ENCODE results near the gene CACNA1F. TPM values are rescaled to one million over a fixed set of nuclear protein-coding genes. Genes with fewer than 3 reads are reported as not detected.
A peak's percentile ranks its signal among the peaks of the same experiment; 100 is the strongest.

Gene CACNA1F
- total RNA-seq, 1 donor from 2014 or later = 0.25 TPM

DNA sequence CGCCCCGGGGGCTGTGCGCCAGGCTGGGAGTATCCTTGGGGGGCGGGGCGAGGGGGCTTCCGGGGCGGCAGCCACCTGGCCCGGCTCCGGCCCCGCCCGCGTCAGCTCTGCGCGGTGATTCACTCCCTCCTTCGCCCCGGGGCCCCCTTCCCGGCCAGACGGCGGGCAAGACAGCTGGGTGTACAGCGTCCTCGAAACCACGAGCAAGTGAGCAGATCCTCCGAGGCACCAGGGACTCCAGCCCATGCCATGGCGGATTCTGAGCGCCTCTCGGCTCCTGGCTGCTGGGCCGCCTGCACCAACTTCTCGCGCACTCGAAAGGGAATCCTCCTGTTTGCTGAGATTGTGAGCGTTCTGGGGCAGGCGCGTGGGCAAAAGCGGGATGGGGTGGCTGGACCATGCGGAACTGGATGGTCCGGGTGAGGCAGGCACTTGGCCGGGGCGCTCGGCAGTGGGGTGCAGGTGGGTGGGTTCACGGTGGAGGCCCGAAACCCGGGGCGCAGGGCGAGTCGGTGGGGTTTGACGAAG lies 61.3 kb downstream of the CACNA1F start, which contains the start of gene PLP2:
PLP2 (plus strand) TSS at position 147 of the 528 bp plus-strand sequence; CDS start at position 250, 103 bp downstream.
- H3K4me3 ChIP-seq = peak within 1 kb of the TSS; percentile 63 to 73
- H3K4me1 ChIP-seq = peaks cover 12% of the 10 kb centered on the region
- no peaks in the 10 kb centered on the region for H3K9me3 ChIP-seq
- peak within 1 kb of the TSS; percentile 90 for H3K27ac ChIP-seq
- H3K27me3 ChIP-seq = no peaks in the 10 kb centered on the region
- TF ChIP-seq CTCF (IDR thresholded peaks at IDR 0.05) (no peak), POLR2A (IDR thresholded peaks at IDR 0.05) (peak in 1 of 2 donors; percentile 31), POLR2AphosphoS5 (IDR thresholded peaks at IDR 0.05; ENCODE audit: insufficient read depth in 1 of 2, low read depth in 1 of 2) (peak in 1 of 2 donors; percentile 85)
- H3K36me3 ChIP-seq = no peaks in the 10 kb centered on the region
- DNase-seq (ENCODE audit: extremely low spot score in 2 of 2) = no peak
- intact Hi-C loops (cut with DNase I) = loop anchor here (10.0 kb wide), 1 partner anchor 97 kb away; the partner anchor contains the start of genes PRAF2 and WDR45

- Histone ChIP-seq H3K27me3 (no peaks in the 10 kb centered on the region), H3K27ac (peak overlapping the region; percentile 97), H3K36me3 (no peaks in the 10 kb centered on the region), H3K4me3 (peak overlapping the region; percentile 7 to 37), H3K4me1 (peaks cover under 1% of the 10 kb centered on the region), H3K9me3 (no peaks in the 10 kb centered on the region)
- intact Hi-C loops (cut with DNase I) = no loop called here
- no peak for TF ChIP-seq CTCF (IDR thresholded peaks at IDR 0.05)
- DNase-seq (ENCODE audit: extremely low spot score in 2 of 2) = no peak
Measured at GRCh38 chrX:49167740-49168108, 65.4 kb downstream of the CACNA1F start.

DNA sequence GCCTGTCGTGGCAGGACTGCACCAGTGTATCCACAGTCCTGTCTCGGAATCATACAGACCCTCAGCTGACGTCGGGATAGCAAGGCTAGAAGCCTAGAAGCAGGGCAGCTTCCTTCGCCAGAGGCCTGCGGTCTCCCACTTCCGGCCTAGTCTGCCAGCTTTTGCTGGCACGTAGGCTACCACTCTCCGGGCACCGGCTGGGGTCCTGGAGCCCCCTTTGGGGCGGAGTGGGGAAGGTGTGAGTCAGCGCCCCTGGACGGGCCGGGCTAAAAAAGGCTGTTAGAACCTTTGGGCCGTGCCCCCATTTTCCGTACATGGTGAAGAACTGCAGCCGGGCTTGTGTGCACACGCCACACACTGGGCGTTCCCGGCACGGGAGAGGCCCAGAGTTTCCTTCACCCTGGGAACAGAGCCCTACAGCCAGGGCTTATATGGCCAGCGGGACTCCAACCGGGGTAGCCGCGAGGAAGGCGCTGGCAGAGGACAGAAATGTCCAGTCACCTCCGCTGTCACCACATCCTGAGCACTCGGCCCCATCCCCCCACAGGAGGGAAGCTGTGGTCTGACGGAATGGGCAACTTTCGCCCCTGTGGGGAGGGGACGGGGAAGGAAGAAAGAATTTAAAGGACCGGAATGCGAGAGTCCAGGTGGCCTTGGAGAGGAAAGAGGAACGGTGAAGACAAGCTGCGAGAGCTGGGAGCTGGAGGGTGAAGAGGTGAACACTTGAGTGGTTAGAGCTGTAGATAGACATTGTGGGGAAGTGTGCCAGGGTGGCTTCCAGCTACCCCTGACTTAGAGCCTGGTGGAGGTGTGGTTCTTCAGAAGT lies 66.0 kb downstream of the CACNA1F start:
- TF ChIP-seq POLR2A (IDR thresholded peaks at IDR 0.05) (no peak), POLR2AphosphoS5 (IDR thresholded peaks at IDR 0.05; ENCODE audit: insufficient read depth in 1 of 2, low read depth in 1 of 2) (peak; percentile 75 to 89)
- no peaks in the 10 kb centered on the region for H3K36me3 ChIP-seq
- H3K4me1 ChIP-seq = no peaks in the 10 kb centered on the region
- H3K9me3 ChIP-seq = no peaks in the 10 kb centered on the region
- peak overlapping the region; percentile 7 to 37 for H3K4me3 ChIP-seq
- no peaks in the 10 kb centered on the region for H3K27me3 ChIP-seq
- DNase-seq (ENCODE audit: extremely low spot score in 2 of 2) = no peak
- peak overlapping the region; percentile 97 for H3K27ac ChIP-seq
- intact Hi-C loops (cut with DNase I) = no loop called here

DNA sequence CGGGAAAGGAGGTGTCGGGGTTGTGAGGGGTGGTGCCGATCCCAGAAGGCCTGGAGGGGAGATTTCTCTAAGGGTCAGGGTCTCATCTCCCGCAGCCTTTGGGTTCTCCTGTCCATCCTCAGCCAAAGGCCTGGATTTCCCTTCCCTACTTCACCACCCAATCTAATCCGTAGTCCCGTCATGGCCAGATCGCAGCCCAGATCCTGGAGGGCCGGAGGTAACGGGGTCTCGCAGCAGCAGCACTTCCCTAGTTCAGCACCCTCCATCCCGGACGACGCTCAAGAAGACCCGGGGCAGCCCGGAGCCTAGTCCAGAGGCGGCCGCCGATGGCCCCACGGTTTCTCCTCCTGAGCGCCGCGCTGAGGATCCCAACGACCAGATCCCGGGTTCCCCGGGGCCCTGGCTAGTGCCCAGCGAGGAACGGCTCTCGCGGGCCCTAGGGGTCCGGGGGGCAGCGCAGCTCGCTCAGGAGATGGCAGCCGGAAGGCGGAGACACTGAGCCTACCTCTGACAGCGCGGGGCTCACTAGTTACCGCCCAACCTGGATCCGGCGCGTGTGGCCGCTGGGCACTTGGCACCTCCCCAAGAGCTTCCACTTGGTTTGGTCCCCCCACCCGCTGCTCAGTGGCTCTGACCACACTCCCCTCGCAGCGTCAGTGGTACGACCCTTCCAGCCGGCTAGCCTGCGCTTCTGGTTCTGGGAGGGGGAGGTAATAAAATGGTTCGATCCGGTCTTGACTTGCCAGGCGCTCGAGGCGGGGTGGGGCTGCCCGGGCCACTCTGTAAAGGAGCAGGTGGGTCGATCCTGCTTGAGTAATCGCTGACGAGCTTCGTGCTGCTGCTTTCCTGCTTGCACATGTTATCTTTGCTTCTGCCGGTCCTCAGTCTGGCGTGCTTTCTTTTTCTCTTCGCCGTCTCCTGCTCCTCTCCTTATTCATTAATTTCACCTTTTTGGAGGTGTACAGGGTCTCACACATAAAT lies 66.9 kb downstream of the CACNA1F start:
- TF ChIP-seq POLR2A (IDR thresholded peaks at IDR 0.05) (no peak), POLR2AphosphoS5 (IDR thresholded peaks at IDR 0.05; ENCODE audit: insufficient read depth in 1 of 2, low read depth in 1 of 2) (peak; percentile 27 to 47), CTCF (IDR thresholded peaks at IDR 0.05) (no peak)
- H3K36me3 ChIP-seq = no peaks in the 10 kb centered on the region
- no peaks in the 10 kb centered on the region for H3K27me3 ChIP-seq
- intact Hi-C loops (cut with DNase I) = no loop called here
- no peaks in the 10 kb centered on the region for H3K4me1 ChIP-seq
- H3K9me3 ChIP-seq = no peaks in the 10 kb centered on the region
- DNase-seq (ENCODE audit: extremely low spot score in 2 of 2) = peak in 1 of 2 donors; percentile 93
- H3K4me3 ChIP-seq = peak overlapping the region; percentile 7 to 37
- H3K27ac ChIP-seq = peak overlapping the region; percentile 97
